Measurements from ENCODE around the gene SLC8A2.

Gene SLC8A2

DNA sequence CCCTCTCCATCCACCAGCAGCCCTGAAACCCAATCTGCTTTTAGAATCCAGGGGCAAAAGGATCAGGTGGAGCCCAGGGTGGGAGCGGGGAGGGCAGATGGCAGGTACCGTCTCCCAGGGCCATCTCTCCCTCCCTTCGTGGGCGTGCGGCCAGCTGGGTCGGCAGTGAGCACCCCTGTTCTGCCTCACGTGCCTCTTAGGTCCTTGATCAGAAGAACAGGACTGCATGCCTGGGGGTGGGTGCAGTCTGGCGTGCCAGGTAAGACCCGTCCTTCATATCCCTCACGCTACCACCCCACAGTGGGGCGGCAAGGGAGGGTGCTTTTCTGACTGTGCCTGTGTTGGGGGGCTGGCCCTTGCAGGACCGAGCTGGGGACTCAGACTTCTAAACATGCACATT lies 2.0 kb downstream of the SLC8A2 start:
- DNase-seq (ENCODE audit: low read depth) = no peak
- no peak overlapping the region for H3K4me3 ChIP-seq (replicated peaks; ENCODE audit: low read depth, low read length)
- TF ChIP-seq CTCF (IDR thresholded peaks at IDR 0.05; ENCODE audit: low read length, missing control alignments) = no peak

DNA sequence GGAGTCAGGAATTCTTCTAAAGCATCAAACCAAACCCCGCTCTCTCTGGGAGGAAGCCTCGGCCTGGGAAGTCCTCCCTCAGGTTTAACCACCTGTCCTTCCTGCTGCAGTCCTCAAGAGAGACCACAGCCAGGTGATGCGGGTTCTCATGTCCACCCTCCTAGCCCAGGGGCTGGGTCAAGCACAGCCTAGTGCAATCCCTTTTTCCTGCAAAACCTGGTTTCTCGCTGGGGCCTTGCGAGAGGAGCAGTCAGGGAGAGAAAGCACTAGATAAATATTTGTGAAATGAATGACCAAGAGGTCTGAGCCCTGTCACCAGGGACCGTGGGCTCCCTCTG lies 2.4 kb downstream of the SLC8A2 start:
- H3K4me3 ChIP-seq (replicated peaks; ENCODE audit: low read depth, low read length) = no peak overlapping the region
- DNase-seq (ENCODE audit: low read depth) = no peak
- no peak for TF ChIP-seq CTCF (IDR thresholded peaks at IDR 0.05; ENCODE audit: low read length, missing control alignments)

DNA sequence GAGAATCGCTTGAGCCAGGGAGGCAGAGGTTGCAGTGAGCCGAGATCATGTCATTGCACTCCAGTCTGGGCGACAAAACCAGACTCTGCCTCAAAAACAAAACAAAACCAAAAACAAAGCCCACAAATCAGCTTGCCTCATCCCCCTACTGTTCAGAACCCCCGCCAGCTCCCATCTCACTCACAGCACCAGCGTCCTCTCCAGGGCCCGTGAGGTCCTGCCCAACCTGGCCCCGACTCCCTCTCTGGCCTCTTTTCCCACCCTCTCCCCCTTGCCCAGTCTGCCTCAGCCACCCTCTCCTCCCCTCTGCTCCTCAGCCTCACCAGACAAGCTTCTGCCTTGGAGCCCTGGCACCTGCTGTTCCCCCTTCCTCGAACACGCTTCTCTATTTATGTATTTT lies 3.8 kb downstream of the SLC8A2 start:
- H3K4me3 ChIP-seq (replicated peaks; ENCODE audit: low read depth, low read length) = no peak overlapping the region
- no peak for TF ChIP-seq CTCF (IDR thresholded peaks at IDR 0.05; ENCODE audit: low read length, missing control alignments)
- DNase-seq (ENCODE audit: low read depth) = no peak

GRCh38 chr19:47465957-47466356 lies 5.7 kb downstream of the SLC8A2 start:
- DNase-seq (ENCODE audit: low read depth) = no peak
- no peak for TF ChIP-seq CTCF (IDR thresholded peaks at IDR 0.05; ENCODE audit: low read length, missing control alignments)

DNA sequence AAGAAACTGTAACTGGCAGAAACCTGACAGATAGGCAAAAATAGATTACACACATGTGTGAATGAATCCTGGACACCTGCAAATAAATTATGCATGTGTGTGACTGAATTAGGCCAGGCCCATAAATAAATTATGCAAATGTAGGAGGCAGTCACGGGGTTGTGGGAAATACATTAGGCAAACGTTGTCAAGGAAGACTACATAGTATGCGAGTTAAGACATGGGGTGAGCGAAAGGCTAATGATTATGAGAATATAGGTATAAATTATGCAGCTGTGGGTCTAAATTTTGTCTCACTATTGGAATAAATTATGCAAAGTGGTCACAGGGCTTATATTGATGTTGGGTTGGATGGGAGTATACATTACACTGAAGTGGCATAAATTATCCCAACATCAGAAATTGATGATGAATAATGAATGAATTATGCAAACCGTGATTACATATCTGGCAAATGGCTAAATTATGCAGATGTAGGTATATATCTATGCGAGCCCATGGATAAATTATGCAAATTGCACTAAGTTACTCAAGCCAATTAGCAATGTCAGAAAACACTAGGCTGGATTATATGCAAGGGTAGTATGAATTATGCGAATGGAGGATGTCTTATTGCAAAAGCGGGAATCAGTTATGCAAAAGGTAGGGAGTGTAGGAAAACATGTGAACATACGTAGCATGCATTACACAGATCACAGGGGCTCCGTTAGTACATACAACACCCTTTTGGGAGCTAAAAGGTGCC lies 6.8 kb downstream of the SLC8A2 start:
- H3K4me3 ChIP-seq (replicated peaks; ENCODE audit: low read depth, low read length) = no peak overlapping the region
- no peak for DNase-seq (ENCODE audit: low read depth)
- no peak for TF ChIP-seq CTCF (IDR thresholded peaks at IDR 0.05; ENCODE audit: low read length, missing control alignments)

More at GRCh38 chr19:47465957-47466356, 5.7 kb downstream of the SLC8A2 start:
- H3K4me3 ChIP-seq (replicated peaks; ENCODE audit: low read depth, low read length) = no peak overlapping the region

DNA sequence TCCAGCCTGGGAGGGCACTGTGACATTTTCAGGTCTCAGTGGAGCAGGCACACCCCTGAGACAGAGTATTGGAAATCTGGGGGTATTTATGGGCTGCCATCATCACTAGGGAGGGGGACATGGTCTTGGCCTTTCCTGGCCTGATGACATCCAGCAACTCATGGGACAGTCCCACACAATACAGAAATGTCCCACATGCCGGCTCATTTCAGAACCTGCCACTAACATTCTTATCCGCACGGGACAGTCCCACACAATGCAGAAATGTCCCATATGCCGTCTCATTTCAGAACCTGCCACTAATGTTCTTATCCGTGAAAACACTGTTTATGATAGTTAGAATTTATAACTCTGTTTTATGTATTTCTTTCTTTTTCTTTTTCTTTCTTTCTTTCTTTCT lies 9.8 kb downstream of the SLC8A2 start:
- no peak for TF ChIP-seq CTCF (IDR thresholded peaks at IDR 0.05; ENCODE audit: low read length, missing control alignments)
- DNase-seq (ENCODE audit: low read depth) = no peak
- no peak overlapping the region for H3K4me3 ChIP-seq (replicated peaks; ENCODE audit: low read depth, low read length)

GRCh38 chr19:47459477-47459876 lies 12.2 kb downstream of the SLC8A2 start:
- no peak for TF ChIP-seq CTCF (IDR thresholded peaks at IDR 0.05; ENCODE audit: low read length, missing control alignments)
- H3K4me3 ChIP-seq (replicated peaks; ENCODE audit: low read depth, low read length) = no peak overlapping the region
- no peak for DNase-seq (ENCODE audit: low read depth)
